Esophagus muscularis mucosa (tissue), 3 donors: ENCODE measurements around the gene EPHB1.

Source experiments
- CTCF ChIP-seq, 3 experiments: fragments of 200-600 bp in 2 of 3; fragments of 450-650 bp in 1 of 3; sonication (generic) in 2 of 3; IDR thresholded peaks; one replicate each; pipeline ENCODE4 v1.5.1; 2017 to 2019; ENCODE audit warnings: antibody characterized with exemption in 3 of 3, mild to moderate bottlenecking in 2 of 3, moderate library complexity in 1 of 3
- POLR2AphosphoS5 ChIP-seq, 2 donors: sonication (generic); formaldehyde crosslinking; IDR thresholded peaks; one replicate each; pipeline ENCODE4 v1.6.1; 2017; ENCODE audit warnings: antibody characterized with exemption in 2 of 2

- no peak for TF ChIP-seq CTCF (IDR thresholded peaks at IDR 0.05)
- TF ChIP-seq POLR2AphosphoS5 (IDR thresholded peaks at IDR 0.05) = no peak
Observed at GRCh38 chr3:134922101-134922500, 127.0 kb downstream of the EPHB1 start.
